Activated CD8-positive, alpha-beta memory T cell treated with anti-CD3 and anti-CD28 coated beads, Interleukin-2, amount 10 ng/mL, durations not matched to agents 7 days and 5 days (primary cell): ENCODE results near the gene APCDD1L. TPM values are rescaled to one million over a fixed set of nuclear protein-coding genes. Genes with fewer than 3 reads are reported as not detected.

Experiments used
- ATAC-seq: fragments of 150-1000 bp; cut with Tn5 transposase; one replicate; pipeline ENCODE4 v1.10.0; 2021; ENCODE audit warnings: moderate library complexity
- CTCF ChIA-PET: fragments of 350-600 bp; sonication (Branson Sonifier 250); formaldehyde crosslinking; loops from one replicate; lab custom pipeline; 2021; ENCODE audit warnings: antibody characterized with exemption; lab: Charles Lee
- DNase-seq: peaks from one replicate; pipeline ENCODE4 v3.0.0-alpha.2; 2020
- H3K27ac Mint-ChIP-seq: one replicate; pipeline ENCODE4 v1.8.0; 2021; ENCODE audit warnings: mild to moderate bottlenecking, mixed read lengths
- H3K27me3 Mint-ChIP-seq: one replicate; pipeline ENCODE4 v1.8.0; 2021; ENCODE audit warnings: mixed read lengths
- H3K36me3 Mint-ChIP-seq: one replicate; pipeline ENCODE4 v1.8.0; 2021; ENCODE audit warnings: mild to moderate bottlenecking, mixed read lengths
- H3K4me1 Mint-ChIP-seq: one replicate; pipeline ENCODE4 v1.8.0; 2021; ENCODE audit warnings: mixed read lengths
- H3K4me3 Mint-ChIP-seq: one replicate; pipeline ENCODE4 v1.8.0; 2021; ENCODE audit warnings: mild to moderate bottlenecking, moderate library complexity, mixed read lengths
- H3K9me3 Mint-ChIP-seq: one replicate; pipeline ENCODE4 v1.8.0; 2022; ENCODE audit warnings: low read depth, mixed read lengths
- total RNA-seq, 2 experiments: library from RNA; stranded (reverse); gene quantifications; one replicate each; pipeline ENCODE4 v1.2.3, GENCODE V29; 2021

APCDD1L gene
- total RNA-seq, 2 experiments from 2014 or later, result not detected

- peaks cover 3% of the 10 kb centered on the region for H3K27me3 Mint-ChIP-seq
- DNase-seq, result no peak
- no peak overlapping the region for H3K4me3 Mint-ChIP-seq
- no peaks in the 10 kb centered on the region for H3K9me3 Mint-ChIP-seq
- H3K27ac Mint-ChIP-seq, result no peak overlapping the region
- ATAC-seq, result no peak
- no peaks in the 10 kb centered on the region for H3K4me1 Mint-ChIP-seq
- H3K36me3 Mint-ChIP-seq, result no peaks in the 10 kb centered on the region
- CTCF ChIA-PET, result no interaction called here
Observed at GRCh38 chr20:58467572-58468527, 47.3 kb downstream of the APCDD1L start.

DNA sequence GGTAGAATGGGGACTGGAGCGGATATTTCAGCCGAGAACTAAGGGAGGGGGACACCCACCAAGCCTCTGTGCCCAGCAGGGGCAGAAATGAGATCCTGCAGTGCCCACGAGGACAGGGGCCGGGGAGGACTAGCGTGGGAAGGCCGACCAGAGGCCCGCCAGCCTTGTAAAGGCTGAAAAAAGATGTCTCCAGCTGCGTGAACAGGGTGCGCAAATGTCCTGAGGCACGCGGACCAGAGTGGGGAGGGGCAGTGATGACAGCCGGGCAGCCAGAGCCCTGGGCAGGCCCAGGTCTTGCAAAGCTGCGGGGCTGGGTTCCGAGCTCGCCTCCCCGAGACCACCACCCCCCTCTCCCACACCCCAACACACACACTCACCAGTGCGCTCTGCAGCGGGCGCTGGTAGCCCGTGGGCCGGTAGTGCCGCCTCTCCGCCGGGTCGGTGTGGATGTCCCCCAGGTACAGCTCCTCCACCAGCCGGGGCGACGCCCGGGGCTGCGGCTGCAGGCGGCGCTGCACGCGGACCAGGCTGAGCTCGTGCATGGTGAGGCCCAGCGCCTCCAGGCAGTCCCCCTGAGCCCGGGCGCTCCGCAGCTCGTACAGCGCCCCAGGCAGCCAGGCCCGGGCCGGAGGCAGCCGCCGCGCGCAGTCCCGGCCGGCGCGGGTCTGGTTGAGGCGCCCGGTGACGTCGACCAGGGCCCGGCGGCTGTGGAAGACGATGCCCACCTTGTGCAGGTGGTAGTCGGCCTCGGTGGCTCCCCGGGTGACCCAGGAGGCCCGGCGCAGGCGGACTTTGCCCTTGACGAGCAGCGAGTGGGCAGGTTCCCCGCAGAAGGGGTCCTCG is 48.2 kb downstream of the APCDD1L start:
- no peaks in the 10 kb centered on the region for H3K9me3 Mint-ChIP-seq
- no peak overlapping the region for H3K27ac Mint-ChIP-seq
- peaks cover 3% of the 10 kb centered on the region for H3K27me3 Mint-ChIP-seq
- no peaks in the 10 kb centered on the region for H3K4me1 Mint-ChIP-seq
- CTCF ChIA-PET, result no interaction called here
- ATAC-seq, result no peak
- H3K36me3 Mint-ChIP-seq, result no peaks in the 10 kb centered on the region
- no peak for DNase-seq
- H3K4me3 Mint-ChIP-seq, result no peak overlapping the region

DNA sequence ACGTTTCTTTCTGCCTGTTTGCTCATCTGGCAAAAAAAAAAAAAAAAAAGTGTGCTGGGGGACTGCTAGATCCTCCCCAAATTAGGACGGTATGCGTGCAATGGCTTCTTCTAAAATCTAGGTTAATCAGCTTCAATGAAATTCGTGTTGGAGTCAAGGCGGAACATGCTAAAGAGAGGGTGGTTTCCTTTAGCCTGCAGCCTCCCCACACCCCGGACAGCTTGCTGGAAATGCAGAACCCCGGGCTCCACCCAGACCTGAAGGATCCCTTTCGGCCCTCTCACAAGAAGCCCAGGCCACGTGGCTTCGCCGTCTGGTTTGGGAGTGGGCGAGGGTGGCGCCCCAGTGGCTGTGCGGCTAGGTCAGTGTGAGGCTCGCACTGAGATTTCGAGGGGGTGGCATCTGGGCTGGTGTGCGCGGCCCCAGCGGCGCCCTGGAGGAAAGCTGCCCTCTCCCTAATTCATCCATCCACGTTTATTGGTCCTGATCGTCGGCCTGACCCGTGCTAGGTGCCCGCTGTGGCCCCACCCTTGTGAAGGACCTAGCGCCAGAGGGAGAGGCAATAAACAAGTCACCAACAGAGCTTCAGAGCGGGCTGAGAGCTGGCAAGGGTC is 49.0 kb downstream of the APCDD1L start:
- Mint-ChIP-seq H3K27ac (no peak overlapping the region), H3K36me3 (no peaks in the 10 kb centered on the region), H3K4me3 (no peak overlapping the region), H3K4me1 (no peaks in the 10 kb centered on the region), H3K9me3 (no peaks in the 10 kb centered on the region), H3K27me3 (peaks cover 3% of the 10 kb centered on the region)
- DNase-seq (no peak), ATAC-seq (no peak)
- CTCF ChIA-PET, result no interaction called here

DNA sequence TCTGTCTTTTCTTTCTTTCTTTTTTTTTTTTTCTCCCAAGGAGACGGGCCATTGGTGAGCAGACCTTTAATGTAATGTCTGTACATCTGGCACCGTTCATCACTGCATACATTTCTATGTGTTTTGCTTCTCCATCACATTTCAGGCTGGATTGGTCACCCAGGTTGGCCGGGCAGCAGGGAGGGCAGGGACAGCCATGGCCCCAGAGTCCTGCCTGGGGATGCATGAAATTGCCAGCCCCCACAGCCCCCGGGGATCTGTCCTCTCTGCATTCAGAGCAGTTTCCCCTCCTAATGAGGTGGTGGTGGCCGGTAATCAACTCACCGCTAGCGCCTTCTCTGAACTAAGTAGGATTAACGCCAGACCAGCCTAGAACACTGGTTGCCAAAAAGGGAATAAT is 50.4 kb downstream of the APCDD1L start:
- ATAC-seq (no peak), DNase-seq (no peak)
- Mint-ChIP-seq H3K27me3 (peaks cover 3% of the 10 kb centered on the region), H3K27ac (no peak overlapping the region), H3K36me3 (no peaks in the 10 kb centered on the region), H3K4me1 (no peaks in the 10 kb centered on the region), H3K9me3 (no peaks in the 10 kb centered on the region), H3K4me3 (no peak overlapping the region)
- CTCF ChIA-PET, result interaction anchor here (0.6 kb wide), 2 partner anchors 15 to 227 kb away, joined by 3 to 6 read pairs; no protein-coding TSS in a partner anchor

- Mint-ChIP-seq H3K27me3 (peaks cover 3% of the 10 kb centered on the region), H3K9me3 (no peaks in the 10 kb centered on the region), H3K27ac (no peak overlapping the region), H3K4me3 (no peak overlapping the region), H3K36me3 (no peaks in the 10 kb centered on the region), H3K4me1 (peaks cover 10% of the 10 kb centered on the region)
- CTCF ChIA-PET, result interaction anchor here (1.1 kb wide), 1 partner anchor 21 kb away, joined by 3 read pairs; no protein-coding TSS in a partner anchor
- ATAC-seq (no peak), DNase-seq (no peak)
Observed at GRCh38 chr20:58463256-58463655, 51.9 kb downstream of the APCDD1L start.

DNA sequence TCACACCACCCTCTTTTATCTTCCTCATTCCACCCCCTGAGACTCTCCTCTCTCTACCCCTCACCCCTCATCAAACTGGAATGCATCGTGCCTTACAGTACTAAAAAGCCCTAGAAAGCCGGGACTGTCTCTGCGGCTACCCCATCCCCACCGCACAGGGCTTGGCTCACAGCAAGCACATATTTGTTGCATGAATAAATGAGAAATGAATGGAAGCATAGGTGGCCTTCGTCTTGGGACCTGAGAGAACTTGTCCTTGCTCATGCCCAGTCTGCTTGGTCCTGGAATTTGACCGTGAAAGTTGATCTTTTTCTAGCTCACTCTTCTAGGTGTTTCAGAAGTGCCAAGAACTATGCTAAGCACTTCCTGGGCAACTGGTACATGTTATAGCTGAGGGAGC is 53.3 kb downstream of the APCDD1L start:
- no peak overlapping the region for H3K27ac Mint-ChIP-seq
- DNase-seq (no peak), ATAC-seq (no peak)
- H3K4me3 Mint-ChIP-seq, result no peak overlapping the region
- peaks cover 3% of the 10 kb centered on the region for H3K27me3 Mint-ChIP-seq
- no peaks in the 10 kb centered on the region for H3K36me3 Mint-ChIP-seq
- CTCF ChIA-PET, result interaction anchor here (0.9 to 1.1 kb wide), 2 partner anchors 20 to 21 kb away, joined by 3 read pairs; no protein-coding TSS in a partner anchor
- peaks cover 11% of the 10 kb centered on the region for H3K4me1 Mint-ChIP-seq
- no peaks in the 10 kb centered on the region for H3K9me3 Mint-ChIP-seq

DNA sequence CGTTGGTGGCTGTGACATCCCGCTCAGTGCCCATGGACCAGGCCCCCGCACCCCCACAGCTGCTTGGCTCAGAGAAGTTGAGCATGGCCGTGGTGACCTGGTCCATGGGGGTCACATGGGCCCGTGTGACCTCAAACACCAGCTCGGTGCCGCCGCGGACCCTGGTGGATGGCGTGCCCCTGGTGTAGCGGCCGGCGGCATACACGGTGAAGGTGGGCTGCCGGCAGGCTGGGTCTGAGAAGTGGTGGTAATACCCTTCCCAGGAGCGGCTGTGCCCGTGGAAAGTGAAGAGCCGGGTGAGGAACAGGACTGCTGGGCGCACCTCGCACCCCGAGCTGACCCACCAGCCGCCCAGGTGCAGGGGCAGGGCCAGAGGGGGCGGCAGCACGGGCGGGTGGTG is 54.1 kb downstream of the APCDD1L start:
- Mint-ChIP-seq H3K9me3 (no peaks in the 10 kb centered on the region), H3K36me3 (no peaks in the 10 kb centered on the region), H3K27me3 (no peaks in the 10 kb centered on the region), H3K27ac (no peak overlapping the region), H3K4me3 (no peak overlapping the region), H3K4me1 (peaks cover 11% of the 10 kb centered on the region)
- CTCF ChIA-PET, result no interaction called here
- ATAC-seq (no peak), DNase-seq (no peak)

GRCh38 chr20:58459058-58459750 is 56.0 kb downstream of the APCDD1L start:
- Mint-ChIP-seq H3K36me3 (peaks cover 8% of the 10 kb centered on the region), H3K4me3 (no peak overlapping the region), H3K4me1 (peaks cover 11% of the 10 kb centered on the region), H3K27me3 (no peaks in the 10 kb centered on the region), H3K9me3 (peaks cover 2% of the 10 kb centered on the region), H3K27ac (no peak overlapping the region)
- CTCF ChIA-PET, result interaction anchor here (1.2 kb wide), 1 partner anchor 22 kb away, joined by 3 read pairs; no protein-coding TSS in a partner anchor
- DNase-seq (no peak), ATAC-seq (no peak)

DNA sequence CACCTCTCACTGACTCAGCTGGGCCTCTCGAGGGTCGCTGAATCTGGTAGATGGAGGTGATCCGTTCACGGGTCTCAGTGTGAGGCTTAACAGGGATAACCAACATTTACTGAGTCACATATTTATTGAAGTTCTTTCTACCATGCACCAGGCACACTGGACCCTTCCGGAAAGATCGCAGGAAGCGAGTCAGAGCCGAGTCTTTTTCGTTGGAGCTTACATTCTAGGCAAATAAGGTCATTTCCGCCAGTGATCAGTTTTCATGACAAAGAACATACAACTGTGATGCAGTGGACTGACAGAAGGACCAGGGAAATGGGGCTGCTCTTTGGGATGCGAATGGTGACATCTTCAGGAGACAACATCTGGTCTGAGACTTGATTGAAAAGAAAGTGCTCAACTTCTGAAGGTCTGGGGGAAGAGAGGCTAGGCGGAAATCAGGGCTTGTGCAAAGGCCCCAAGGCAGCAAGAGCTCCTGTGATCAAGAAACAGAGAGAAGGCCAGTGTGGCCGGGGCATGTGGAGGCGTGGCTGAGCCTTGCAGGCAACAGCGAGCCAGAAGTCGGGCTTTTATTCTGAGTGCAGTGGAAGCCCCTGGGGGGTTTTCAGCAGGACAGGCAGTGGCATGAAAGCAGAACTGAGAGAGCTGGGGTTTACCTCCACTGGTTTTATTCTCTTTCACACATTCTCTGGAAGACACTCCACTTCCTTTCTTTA is 56.7 kb downstream of the APCDD1L start:
- peaks cover 2% of the 10 kb centered on the region for H3K9me3 Mint-ChIP-seq
- no peak overlapping the region for H3K4me3 Mint-ChIP-seq
- no peak for ATAC-seq
- peaks cover 11% of the 10 kb centered on the region for H3K4me1 Mint-ChIP-seq
- DNase-seq, result no peak
- H3K27me3 Mint-ChIP-seq, result no peaks in the 10 kb centered on the region
- CTCF ChIA-PET, result interaction anchor here (1.2 kb wide), 1 partner anchor 23 kb away, joined by 3 read pairs; no protein-coding TSS in a partner anchor
- H3K27ac Mint-ChIP-seq, result no peak overlapping the region
- peaks cover 12% of the 10 kb centered on the region for H3K36me3 Mint-ChIP-seq

GRCh38 chr20:58457083-58457695 is 58.0 kb downstream of the APCDD1L start:
- Mint-ChIP-seq H3K27me3 (no peaks in the 10 kb centered on the region), H3K9me3 (peaks cover 2% of the 10 kb centered on the region), H3K4me1 (peaks cover 11% of the 10 kb centered on the region), H3K4me3 (no peak overlapping the region), H3K36me3 (peaks cover 17% of the 10 kb centered on the region), H3K27ac (no peak overlapping the region)
- CTCF ChIA-PET, result interaction anchor here (1.1 kb wide), 1 partner anchor 9 kb away, joined by 6 read pairs; no protein-coding TSS in a partner anchor
- ATAC-seq (no peak), DNase-seq (no peak)

DNA sequence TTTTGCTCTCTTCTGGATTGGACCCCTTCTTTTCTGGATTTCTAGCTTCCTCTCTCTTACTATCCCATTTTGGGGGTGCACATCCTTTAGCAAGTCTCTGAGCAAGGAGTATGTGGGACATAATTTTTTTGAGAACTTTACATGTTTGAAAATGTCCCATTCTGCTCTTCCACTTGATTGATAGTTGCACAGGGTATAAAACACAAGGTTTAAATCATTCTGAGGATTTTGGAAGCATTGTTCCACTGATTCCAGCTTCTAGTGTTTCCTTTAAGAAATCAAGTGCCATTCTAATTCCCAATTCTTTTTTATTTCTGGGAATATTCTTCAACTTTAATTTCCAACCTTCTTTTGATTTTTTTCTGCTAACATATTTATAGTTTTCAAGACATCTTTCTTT is 60.7 kb downstream of the APCDD1L start:
- Mint-ChIP-seq H3K9me3 (peaks cover 2% of the 10 kb centered on the region), H3K27ac (no peak overlapping the region), H3K4me3 (no peak overlapping the region), H3K36me3 (peaks cover 22% of the 10 kb centered on the region), H3K4me1 (peaks cover 11% of the 10 kb centered on the region), H3K27me3 (no peaks in the 10 kb centered on the region)
- ATAC-seq (no peak), DNase-seq (no peak)
- CTCF ChIA-PET, result no interaction called here

- ATAC-seq (no peak), DNase-seq (no peak)
- Mint-ChIP-seq H3K9me3 (peaks cover 2% of the 10 kb centered on the region), H3K4me1 (peaks cover 3% of the 10 kb centered on the region), H3K4me3 (no peak overlapping the region), H3K27me3 (no peaks in the 10 kb centered on the region), H3K36me3 (peaks cover 23% of the 10 kb centered on the region), H3K27ac (no peak overlapping the region)
- CTCF ChIA-PET, result no interaction called here
Observed at GRCh38 chr20:58453391-58453790, 61.8 kb downstream of the APCDD1L start.
